H1 (cell line): ENCODE data around the gene STARD13. TPM values are rescaled to one million over a fixed set of nuclear protein-coding genes. Genes with fewer than 3 reads are reported as not detected.

Source experiments
- CTCF ChIA-PET: fragments of 300-600 bp; sonication (Branson Sonifier 250); formaldehyde crosslinking; loops from one replicate; lab custom pipeline; 2021; ENCODE audit not compliant: partially characterized antibody; lab: Charles Lee
- POLR2A ChIA-PET: fragments of 300-600 bp; sonication (Branson Sonifier 250); formaldehyde crosslinking; loops from one replicate; lab custom pipeline; 2021; ENCODE audit warnings: inconsistent platforms; ENCODE audit not compliant: partially characterized antibody; lab: Charles Lee
- DNase-seq, 2 experiments: peaks; one replicate each; pipeline versions ENCODE4 v3.0.0 to v3.0.0-alpha.2; 2010 to 2022; ENCODE audit warnings: low spot score in 2 of 2, low read depth in 1 of 2, mixed read lengths in 1 of 2
- FAIRE-seq: peaks from 2 replicates; lab custom pipeline; 2011; peaks lifted over from hg19 to GRCh38; lab: Jason Lieb, UNC
- H2AFZ ChIP-seq: 2 replicates; pipeline ENCODE4 v1.8.1; 2012; ENCODE audit warnings: low read length, inconsistent platforms
- H2AK5ac ChIP-seq: 2 replicates; pipeline ENCODE4 v1.6.1; 2013; ENCODE audit warnings: low read depth, low read length
- H2BK120ac ChIP-seq: replicated peaks from 2 replicates; pipeline ENCODE3; 2013; ENCODE audit warnings: low read depth, low read length, inconsistent platforms
- H2BK12ac ChIP-seq: 2 replicates; pipeline ENCODE4 v1.6.1; 2013; ENCODE audit warnings: low read depth, low read length
- H2BK15ac ChIP-seq: 2 replicates; pipeline ENCODE4 v1.6.1; 2013; ENCODE audit warnings: low read length
- H2BK20ac ChIP-seq: 2 replicates; pipeline ENCODE4 v1.6.1; 2013; ENCODE audit warnings: low read length
- H2BK5ac ChIP-seq: 2 replicates; pipeline ENCODE4 v1.6.1; 2013; ENCODE audit warnings: low read depth, low read length
- H3K14ac ChIP-seq: 2 replicates; pipeline ENCODE4 v1.6.1; 2013; ENCODE audit warnings: inconsistent platforms; ENCODE audit not compliant: insufficient read length
- H3K18ac ChIP-seq: 2 replicates; pipeline ENCODE4 v1.6.1; 2013; ENCODE audit warnings: low read length; ENCODE audit errors: extremely low read depth
- H3K23ac ChIP-seq: 2 replicates; pipeline ENCODE4 v1.6.1; 2013; ENCODE audit warnings: inconsistent platforms; ENCODE audit not compliant: insufficient read length
- H3K23me2 ChIP-seq: 2 replicates; pipeline ENCODE4 v1.6.1; 2013; ENCODE audit warnings: low read depth, low read length
- H3K27ac ChIP-seq: 2 replicates; pipeline ENCODE4 v1.6.1; 2011; ENCODE audit warnings: low read depth, low read length, inconsistent platforms
- H3K27me3 ChIP-seq, 4 experiments: replicated peaks in 1 of 4; 1 replicate in 1 of 4; 2 replicates in 3 of 4; pipeline versions ENCODE4 v1.6.1 to v1.8.1; 2011 to 2013; ENCODE audit warnings: low read length in 3 of 4, mild to moderate bottlenecking in 3 of 4, inconsistent platforms in 2 of 4, mixed read lengths in 2 of 4, moderate library complexity in 1 of 4; ENCODE audit not compliant: control insufficient read depth in 3 of 4, insufficient read depth in 3 of 4; ENCODE audit errors: extremely low read depth in 1 of 4
- H3K36me3 ChIP-seq, 4 experiments: 2 replicates each; pipeline versions ENCODE4 v1.6.1 to v1.8.1; 2011 to 2013; ENCODE audit warnings: mild to moderate bottlenecking in 4 of 4, low read length in 3 of 4, moderate library complexity in 2 of 4, control low read depth in 1 of 4, inconsistent platforms in 1 of 4; ENCODE audit not compliant: insufficient read depth in 4 of 4, control insufficient read depth in 2 of 4
- H3K4ac ChIP-seq: replicated peaks from 2 replicates; pipeline ENCODE3; 2013; ENCODE audit warnings: low read length, low read depth, mixed read lengths, inconsistent platforms; ENCODE audit not compliant: insufficient read length
- H3K4me1 ChIP-seq, 4 experiments: replicated peaks in 1 of 4; 1 replicate in 1 of 4; 2 replicates in 3 of 4; pipeline versions ENCODE4 v1.6.1 to v1.8.1; 2011 to 2013; ENCODE audit warnings: low read length in 3 of 4, inconsistent platforms in 2 of 4, mixed read lengths in 1 of 4; ENCODE audit not compliant: insufficient read depth in 4 of 4, control insufficient read depth in 3 of 4
- H3K4me2 ChIP-seq, 2 experiments: 2 replicates each; pipeline versions ENCODE4 v1.6.1 to v1.8.1; 2011 to 2013; ENCODE audit warnings: low read depth in 2 of 2, low read length in 2 of 2, control low read depth in 1 of 2, inconsistent platforms in 1 of 2, mild to moderate bottlenecking in 1 of 2; ENCODE audit not compliant: insufficient read depth in 1 of 2
- H3K4me3 ChIP-seq, 4 experiments: fragments of 200-600, 300-600 bp in 1 of 4; sonication (generic), shearing (Covaris generic), sonication (Bioruptor Twin) in 1 of 4; 2 replicates each; pipeline versions ENCODE4 v1.5.1 to v1.8.1; 2011 to 2016; ENCODE audit warnings: low read length in 4 of 4, low read depth in 3 of 4, control low read depth in 2 of 4, inconsistent platforms in 2 of 4, mild to moderate bottlenecking in 2 of 4, mixed read lengths in 1 of 4, moderate library complexity in 1 of 4; ENCODE audit not compliant: insufficient read depth in 2 of 4; ENCODE audit errors: extremely low read depth in 1 of 4
- H3K56ac ChIP-seq: replicated peaks from 2 replicates; pipeline ENCODE3; 2013; ENCODE audit warnings: low read depth, mild to moderate bottlenecking, mixed read lengths, low read length, inconsistent platforms; ENCODE audit not compliant: insufficient read length
- H3K79me1 ChIP-seq: 2 replicates; pipeline ENCODE4 v1.6.1; 2013; ENCODE audit warnings: low read depth, low read length, control low read depth
- H3K79me2 ChIP-seq, 2 experiments: 2 replicates each; pipeline versions ENCODE4 v1.6.1 to v1.8.1; 2012 to 2013; ENCODE audit warnings: low read length in 2 of 2, mild to moderate bottlenecking in 2 of 2, inconsistent platforms in 1 of 2; ENCODE audit not compliant: insufficient read depth in 2 of 2, control insufficient read depth in 1 of 2
- H3K9ac ChIP-seq, 4 experiments: replicated peaks in 1 of 4; 1 replicate in 1 of 4; 2 replicates in 3 of 4; pipeline versions ENCODE4 v1.6.1 to v1.8.1; 2011 to 2013; ENCODE audit warnings: low read depth in 3 of 4, low read length in 3 of 4, control low read depth in 2 of 4, mild to moderate bottlenecking in 2 of 4, moderate library complexity in 2 of 4, inconsistent platforms in 1 of 4; ENCODE audit errors: extremely low read depth in 1 of 4
- H3K9me3 ChIP-seq, 2 experiments: 2 replicates each; pipeline versions ENCODE4 v1.6.1 to v1.8.1; 2012 to 2013; ENCODE audit warnings: mild to moderate bottlenecking in 2 of 2, moderate library complexity in 2 of 2, control low read depth in 1 of 2, inconsistent platforms in 1 of 2, low read depth in 1 of 2, low read length in 1 of 2, mixed read lengths in 1 of 2; ENCODE audit not compliant: insufficient read depth in 2 of 2
- H4K20me1 ChIP-seq, 2 experiments: replicated peaks in 1 of 2; 2 replicates each; pipeline versions ENCODE3 to v1.8.1; 2011 to 2013; ENCODE audit warnings: inconsistent platforms in 2 of 2, low read length in 2 of 2, mild to moderate bottlenecking in 1 of 2; ENCODE audit not compliant: insufficient read depth in 2 of 2, control insufficient read depth in 1 of 2
- H4K5ac ChIP-seq: 2 replicates; pipeline ENCODE4 v1.6.1; 2013; ENCODE audit warnings: low read length, low read depth, mixed read lengths, inconsistent platforms; ENCODE audit not compliant: insufficient read length
- H4K8ac ChIP-seq: 2 replicates; pipeline ENCODE4 v1.8.0; 2013; ENCODE audit warnings: mild to moderate bottlenecking, moderate library complexity, low read length, inconsistent platforms; ENCODE audit not compliant: insufficient read depth; ENCODE audit errors: extremely low read depth
- H4K91ac ChIP-seq: replicated peaks from 2 replicates; pipeline ENCODE3; 2013; ENCODE audit warnings: low read length, mixed read lengths, inconsistent platforms; ENCODE audit not compliant: insufficient read length
- ASH2L ChIP-seq: fragments of 200-600, 300-600 bp; sonication (generic); IDR thresholded peaks from one replicate; pipeline ENCODE4 v1.7.1; 2017; ENCODE audit warnings: low read length
- BACH1 ChIP-seq: IDR thresholded peaks from 2 replicates; pipeline ENCODE4 v1.6.1; 2012; ENCODE audit warnings: low read length, improper control_type of control experiment
- BCL11A ChIP-seq, 2 experiments: IDR thresholded peaks; one replicate each; pipeline ENCODE4 v1.6.1; 2011; ENCODE audit warnings: low read depth in 2 of 2, low read length in 2 of 2, mild to moderate bottlenecking in 2 of 2
- CBX8 ChIP-seq: fragments of 300-800, 300-1000 bp; sonication (generic); IDR thresholded peaks from 2 replicates; pipeline ENCODE4 v1.7.1; 2016; ENCODE audit warnings: low read depth, low read length, borderline replicate concordance
- CTCF ChIP-seq, 3 experiments: IDR thresholded peaks; 1 replicate in 2 of 3; 2 replicates in 1 of 3; pipeline versions ENCODE4 v1.5.1 to v1.6.1; 2011; ENCODE audit warnings: low read length in 3 of 3, mild to moderate bottlenecking in 3 of 3, inconsistent platforms in 2 of 3, low read depth in 1 of 3, moderate library complexity in 1 of 3; ENCODE audit not compliant: insufficient read depth in 1 of 3; ENCODE audit errors: control extremely low read depth in 1 of 3
- HDAC6 ChIP-seq: IDR thresholded peaks from one replicate; pipeline ENCODE4 v1.7.1; 2012; ENCODE audit warnings: low read depth, mild to moderate bottlenecking, inconsistent platforms, low read length, moderate library complexity
- JUND ChIP-seq: IDR thresholded peaks from 2 replicates; pipeline ENCODE4 v1.6.1; 2011; ENCODE audit warnings: mild to moderate bottlenecking, improper control_type of control experiment, low read length
- KDM1A ChIP-seq: fragments of 200-600, 300-600 bp; sonication (generic); IDR thresholded peaks from 2 replicates; pipeline ENCODE4 v1.7.1; 2016; ENCODE audit warnings: mild to moderate bottlenecking, low read length, borderline replicate concordance
- POLR2A ChIP-seq, 2 experiments: IDR thresholded peaks; 1 replicate in 1 of 2; 2 replicates in 1 of 2; pipeline ENCODE4 v1.6.1; 2011; ENCODE audit warnings: low read depth in 2 of 2, low read length in 2 of 2, mild to moderate bottlenecking in 2 of 2; ENCODE audit errors: control extremely low read depth in 1 of 2
- POLR2AphosphoS5 ChIP-seq: IDR thresholded peaks from 2 replicates; pipeline ENCODE4 v1.6.1; 2011; ENCODE audit warnings: low read depth, low read length
- SP2 ChIP-seq: IDR thresholded peaks from 2 replicates; pipeline ENCODE4 v1.6.1; 2012; ENCODE audit warnings: mild to moderate bottlenecking, low read length, inconsistent platforms
- TAF1 ChIP-seq: IDR thresholded peaks from 2 replicates; pipeline ENCODE4 v1.6.1; 2011; ENCODE audit warnings: mild to moderate bottlenecking, low read depth, low read length
- TAF7 ChIP-seq: optimal IDR thresholded peaks from 2 replicates; pipeline ENCODE3; 2011; ENCODE audit warnings: low read depth, mild to moderate bottlenecking, inconsistent platforms, low read length, moderate library complexity, borderline replicate concordance
- TEAD4 ChIP-seq: IDR thresholded peaks from 2 replicates; pipeline ENCODE4 v1.6.1; 2012; ENCODE audit warnings: low read depth, low read length, inconsistent platforms, mixed read lengths
- WGBS, 2 experiments: shearing (Covaris generic) in 1 of 2; methylation state at CpG; one replicate each; pipeline versions ENCODE4 v1.1.6 to v1.1.7; 2013 to 2015; ENCODE audit warnings: low lambda C conversion rate in 2 of 2, mixed read lengths in 2 of 2, inconsistent platforms in 1 of 2, low coverage in 1 of 2, missing lambda C conversion rate in 1 of 2; ENCODE audit not compliant: insufficient replicate concordance in 2 of 2, insufficient coverage in 1 of 2, insufficient read length in 1 of 2; ENCODE audit errors: extremely low coverage in 1 of 2, missing lambda C conversion rate in 1 of 2; 5-methylcytosine and 5-hydroxymethylcytosine counted together
- polyA plus RNA-seq, 7 experiments: library from polyadenylated mRNA; depleted of rRNA in 3 of 7; stranded (reverse) in 5 of 7; unstranded in 2 of 7; fragments of >200 nt in 5 of 7; fragments of 200-250 nt in 2 of 7; gene quantifications; 1 replicate in 5 of 7; 2 replicates in 1 of 7; 4 replicates in 1 of 7; pipeline versions ENCODE4 v1.2.1 to v1.2.3, GENCODE V29; 2011 to 2013; ENCODE audit warnings: missing spikeins in 2 of 7, mixed read lengths in 2 of 7
- total RNA-seq: library from RNA; stranded (reverse); fragmentation: NEBNext Ultra II Directional; extraction: Animal tissue kit (Norgen Biotek cat#: 25700); gene quantifications from 2 replicates; pipeline ENCODE4 v1.2.1, GENCODE V29; 2021

The STARD13 gene
- total and polyA plus RNA-seq, 2 of the 8 experiments (the other 6 are each of a cell fraction or from before 2014, with no cell fraction given): 0.82 to 2.9 TPM

- Histone ChIP-seq H3K18ac (no peak overlapping the region), H3K56ac (no peak overlapping the region), H3K4ac (no peak overlapping the region), H4K5ac (no peak overlapping the region), H3K27ac (no peak overlapping the region), H3K9ac (no peak overlapping the region), H4K91ac (no peak overlapping the region), H3K79me2 (no peaks in the 10 kb centered on the region), H3K79me1 (no peaks in the 10 kb centered on the region), H3K27me3 (no peaks in the 10 kb centered on the region), H3K23ac (no peak overlapping the region), H3K23me2 (no peaks in the 10 kb centered on the region), H3K14ac (no peak overlapping the region), H4K20me1 (no peaks in the 10 kb centered on the region), H3K4me3 (no peak overlapping the region), H2AFZ (no peak overlapping the region), H2BK15ac (no peak overlapping the region), H2BK5ac (no peak overlapping the region), H3K9me3 (no peaks in the 10 kb centered on the region), H2BK12ac (no peak overlapping the region), H3K4me2 (no peak overlapping the region), H2BK20ac (no peak overlapping the region), H3K4me1 (no peaks in the 10 kb centered on the region), H2BK120ac (no peak overlapping the region), H4K8ac (no peak overlapping the region), H2AK5ac (no peak overlapping the region), H3K36me3 (no peaks in the 10 kb centered on the region)
- POLR2A ChIA-PET: no interaction called here
- FAIRE-seq (no peak), DNase-seq (no peak)
- 93% methylated on average over 4 of the region's 4 CpGs; no CpG with 5 or more reads in 1 of the 2 experiments for WGBS, 2 experiments
- CTCF ChIA-PET: interaction anchor here (1.4 kb wide), 1 partner anchor 26 kb away, joined by 5 read pairs; no protein-coding TSS in a partner anchor
- TF ChIP-seq CBX8 (no peak), TAF7 (no peak), ASH2L (no peak), BACH1 (no peak), JUND (no peak), BCL11A (IDR thresholded peaks at IDR 0.05; ENCODE audit: low read depth in 2 of 2, low read length in 2 of 2) (no peak), POLR2A (IDR thresholded peaks at IDR 0.05; ENCODE audit: control extremely low read depth in 1 of 2, low read depth in 2 of 2, low read length in 2 of 2) (no peak), TAF1 (no peak), POLR2AphosphoS5 (no peak), SP2 (no peak), KDM1A (no peak), HDAC6 (no peak), CTCF (IDR thresholded peaks at IDR 0.05; ENCODE audit: control extremely low read depth in 1 of 3, insufficient read depth in 1 of 3, low read depth in 1 of 3, low read length in 3 of 3) (no peak), TEAD4 (no peak)
These were observed 147.8 kb downstream of the STARD13 start for GRCh38 chr13:33137721-33138120.
